Measurements from ENCODE around the gene IGSF5.
"Not testable (repeated sequence)": the region's sequence is repeated elsewhere in the genome, so short reads cannot be mapped to it uniquely, and the experiment has no call there.

IGSF5 gene

GRCh38 chr21:39744883-39745282 is at the start of gene IGSF5:
Gene IGSF5 (plus strand): TSS chr21:39745183. CDS start chr21:39745510, 327 bp downstream.
- DNase-seq (ENCODE audit: low read depth in 2 of 2): not testable (repeated sequence)

DNA sequence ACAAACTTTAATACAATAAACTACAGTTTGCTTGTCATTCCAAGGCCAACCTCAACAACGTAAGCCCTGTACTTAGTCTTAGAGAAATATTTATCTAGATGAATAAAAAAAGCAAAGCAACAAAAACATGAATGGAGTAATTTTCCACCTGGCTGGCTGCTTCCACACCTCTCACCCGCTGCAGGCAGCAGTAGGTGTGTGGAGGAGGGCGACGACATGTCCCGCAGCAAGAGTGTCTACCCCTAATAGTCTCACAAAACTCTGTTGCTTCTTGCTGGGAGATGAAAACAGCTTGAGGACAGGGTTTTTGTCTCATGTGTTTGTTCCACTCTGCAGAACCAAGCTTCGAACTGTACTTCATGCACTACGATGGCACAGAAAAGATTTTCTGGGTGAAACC is 48.8 kb upstream of the IGSF5 start:
- DNase-seq (ENCODE audit: low read depth in 2 of 2): no peak

GRCh38 chr21:39696618-39697017 is 48.4 kb upstream of the IGSF5 start:
- no peak for DNase-seq (ENCODE audit: low read depth in 2 of 2)

DNA sequence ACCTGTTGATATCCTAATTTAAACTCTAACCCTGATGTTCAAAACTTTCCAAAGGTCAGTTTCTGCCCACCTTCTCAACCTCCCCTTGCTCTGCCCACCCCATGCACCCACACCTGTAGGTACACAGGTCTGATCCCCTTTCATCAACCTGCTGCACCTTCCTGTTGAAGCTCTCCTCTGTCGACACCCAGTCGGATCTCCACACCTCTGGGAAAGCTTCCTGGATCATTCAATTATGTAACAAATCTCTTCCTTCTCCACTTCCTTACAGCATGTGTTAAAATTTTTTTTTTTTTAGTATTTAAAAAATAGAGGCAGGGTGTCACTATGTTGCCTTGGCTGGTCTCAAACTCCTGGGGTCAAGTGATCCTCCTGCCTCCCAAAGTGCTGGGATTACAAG is 44.7 kb upstream of the IGSF5 start:
- DNase-seq (ENCODE audit: low read depth in 2 of 2): no peak

DNA sequence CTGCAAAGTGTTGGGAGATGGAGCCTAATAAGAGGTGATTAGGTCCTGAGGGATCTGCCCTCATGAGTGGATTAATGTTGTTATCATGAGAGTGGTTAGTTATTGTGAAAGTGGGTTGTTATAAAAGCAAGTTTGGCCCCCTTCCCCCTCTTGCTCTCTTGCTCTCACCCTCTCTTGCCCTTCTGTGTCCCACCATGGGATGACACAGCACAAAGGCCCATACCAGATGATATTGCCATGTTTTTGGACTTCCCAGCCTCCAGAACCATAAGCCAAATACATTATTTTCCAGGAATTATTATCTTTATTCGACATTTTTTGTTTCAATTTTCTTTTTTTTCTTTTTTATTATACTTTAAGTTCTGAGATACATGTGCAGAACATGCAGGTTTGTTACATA is 41.4 kb upstream of the IGSF5 start:
- DNase-seq (ENCODE audit: low read depth in 2 of 2): no peak

DNA sequence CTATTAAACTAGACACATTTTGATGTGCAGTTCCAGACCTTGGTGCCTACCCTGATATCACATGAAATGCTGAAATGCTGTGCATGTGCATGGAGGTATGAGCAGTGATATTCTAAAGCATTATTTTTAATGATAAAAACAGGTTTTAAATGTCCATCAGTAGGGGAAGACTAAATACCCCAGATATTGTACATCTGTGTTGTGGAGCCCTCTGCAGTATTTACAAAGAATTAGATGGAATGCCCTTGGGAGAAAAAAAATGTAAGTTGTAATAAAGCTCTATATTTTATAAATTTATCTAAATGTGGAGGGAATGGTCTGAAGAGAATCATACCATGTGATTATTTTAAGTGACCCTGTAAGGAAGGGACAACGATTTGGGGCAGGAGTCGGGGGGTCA is 39.1 kb upstream of the IGSF5 start:
- no peak for DNase-seq (ENCODE audit: low read depth in 2 of 2)

- DNase-seq (ENCODE audit: low read depth in 2 of 2): no peak
Observed at GRCh38 chr21:39707316-39707715, 37.7 kb upstream of the IGSF5 start.

- no peak for DNase-seq (ENCODE audit: low read depth in 2 of 2)
Observed at GRCh38 chr21:39710866-39711265, 34.1 kb upstream of the IGSF5 start.

GRCh38 chr21:39712273-39712672 is 32.7 kb upstream of the IGSF5 start:
- DNase-seq (ENCODE audit: low read depth in 2 of 2): no peak

- no peak for DNase-seq (ENCODE audit: low read depth in 2 of 2)
Observed at GRCh38 chr21:39712976-39713375, 32.0 kb upstream of the IGSF5 start.

GRCh38 chr21:39713905-39714304 is 31.1 kb upstream of the IGSF5 start:
- no peak for DNase-seq (ENCODE audit: low read depth in 2 of 2)

DNA sequence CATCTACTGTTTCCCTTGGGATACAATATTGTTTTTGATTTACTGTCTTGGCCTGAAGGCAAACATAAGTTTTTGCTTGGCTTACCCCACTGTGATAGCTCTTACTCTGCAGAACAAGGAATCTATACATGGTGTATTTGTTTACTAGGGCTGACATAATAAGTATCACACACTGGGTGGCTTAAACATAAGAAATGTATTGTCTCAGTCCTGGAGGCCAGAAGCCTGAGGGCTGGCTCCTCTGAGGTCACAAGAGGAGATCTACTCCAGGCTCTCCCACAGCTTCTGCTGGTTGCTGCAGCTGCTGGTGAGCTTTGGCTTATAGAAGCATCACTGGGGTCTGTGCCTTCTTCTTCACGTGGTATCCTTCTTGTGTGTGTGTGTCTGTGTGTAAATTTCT is 30.7 kb upstream of the IGSF5 start:
- no peak for DNase-seq (ENCODE audit: low read depth in 2 of 2)

DNA sequence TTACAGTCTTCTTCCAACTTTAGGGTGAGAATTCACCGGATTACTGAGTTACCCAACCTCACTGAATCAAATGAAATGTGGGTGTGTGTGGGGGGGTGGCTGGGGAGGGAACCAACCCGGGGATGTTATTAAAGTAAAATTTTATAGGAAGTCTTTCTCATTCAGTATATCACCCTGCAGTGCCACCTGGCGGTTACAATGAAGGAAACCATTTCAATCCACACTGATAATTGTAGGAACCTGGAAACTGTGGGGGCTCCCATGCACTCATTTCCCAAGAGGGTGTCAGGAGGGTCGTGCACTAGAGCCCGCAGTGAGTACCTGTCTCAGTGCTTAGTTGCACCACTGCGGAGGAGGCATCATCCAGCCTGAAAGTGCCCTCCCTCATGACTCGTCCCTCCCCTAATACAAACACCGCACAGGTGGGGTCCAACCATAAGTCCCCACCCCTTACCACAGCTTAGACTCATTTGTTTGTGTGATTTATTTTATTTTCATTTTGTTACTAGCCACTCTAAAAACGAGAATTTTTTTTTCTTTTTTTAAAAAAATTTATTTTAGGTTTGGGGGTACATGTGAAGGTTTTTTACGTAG is 29.1 kb upstream of the IGSF5 start:
- DNase-seq (ENCODE audit: low read depth in 2 of 2): peak in 1 of 2 donors; percentile 1

DNA sequence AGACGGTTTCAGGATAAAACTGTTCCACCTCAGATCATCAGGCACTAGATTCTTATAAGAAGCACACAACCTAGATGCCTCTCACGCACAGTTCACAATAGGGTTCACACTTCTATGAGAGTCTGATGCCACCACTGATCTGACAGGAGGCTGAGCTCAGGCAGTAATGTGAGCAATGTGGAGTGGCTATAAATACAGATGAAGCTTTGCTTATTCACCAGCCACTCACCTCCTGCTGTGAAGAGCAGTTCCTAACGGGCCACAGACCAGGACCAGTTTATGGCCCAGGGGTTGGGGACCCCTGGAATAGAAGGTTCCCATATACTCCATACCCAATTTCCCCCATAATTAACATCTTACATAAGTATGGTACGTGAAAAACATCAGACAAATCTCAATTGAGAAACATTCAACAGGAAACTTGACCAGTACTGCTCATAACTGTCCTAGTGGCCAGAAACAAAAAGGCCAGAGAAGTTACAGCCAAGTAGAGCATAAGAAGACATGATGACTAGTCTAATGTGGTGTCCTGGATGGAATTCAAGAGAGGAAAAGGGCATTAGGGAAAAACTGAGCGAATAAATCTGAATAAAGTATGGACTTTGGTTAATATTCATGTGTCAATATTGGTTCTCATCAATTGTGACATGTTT is 24.7 kb upstream of the IGSF5 start:
- DNase-seq (ENCODE audit: low read depth in 2 of 2): no peak

- no peak for DNase-seq (ENCODE audit: low read depth in 2 of 2)
Observed at GRCh38 chr21:39721885-39722284, 23.1 kb upstream of the IGSF5 start.

- DNase-seq (ENCODE audit: low read depth in 2 of 2): no peak
Observed at GRCh38 chr21:39724944-39725343, 20.0 kb upstream of the IGSF5 start.

DNA sequence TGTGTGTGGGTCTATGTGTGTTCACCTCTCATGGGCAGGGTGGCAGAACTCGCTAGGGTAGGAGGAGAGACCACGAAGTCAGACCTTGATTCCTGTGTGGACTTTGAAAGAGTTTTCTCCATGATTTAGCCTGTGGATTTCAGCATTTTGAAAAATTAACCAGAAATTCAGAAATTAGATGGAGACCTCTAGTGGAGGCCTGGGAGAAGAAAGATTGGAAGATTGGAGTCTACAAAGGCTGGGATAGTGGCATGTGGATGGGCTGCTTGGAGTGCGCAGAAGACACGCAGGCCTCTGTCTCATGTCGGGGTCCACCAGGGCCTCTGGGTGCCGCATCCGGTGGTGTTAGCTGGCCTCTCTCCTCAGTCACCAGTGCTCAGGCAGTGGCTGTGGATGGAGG is 18.9 kb upstream of the IGSF5 start:
- DNase-seq (ENCODE audit: low read depth in 2 of 2): no peak

DNA sequence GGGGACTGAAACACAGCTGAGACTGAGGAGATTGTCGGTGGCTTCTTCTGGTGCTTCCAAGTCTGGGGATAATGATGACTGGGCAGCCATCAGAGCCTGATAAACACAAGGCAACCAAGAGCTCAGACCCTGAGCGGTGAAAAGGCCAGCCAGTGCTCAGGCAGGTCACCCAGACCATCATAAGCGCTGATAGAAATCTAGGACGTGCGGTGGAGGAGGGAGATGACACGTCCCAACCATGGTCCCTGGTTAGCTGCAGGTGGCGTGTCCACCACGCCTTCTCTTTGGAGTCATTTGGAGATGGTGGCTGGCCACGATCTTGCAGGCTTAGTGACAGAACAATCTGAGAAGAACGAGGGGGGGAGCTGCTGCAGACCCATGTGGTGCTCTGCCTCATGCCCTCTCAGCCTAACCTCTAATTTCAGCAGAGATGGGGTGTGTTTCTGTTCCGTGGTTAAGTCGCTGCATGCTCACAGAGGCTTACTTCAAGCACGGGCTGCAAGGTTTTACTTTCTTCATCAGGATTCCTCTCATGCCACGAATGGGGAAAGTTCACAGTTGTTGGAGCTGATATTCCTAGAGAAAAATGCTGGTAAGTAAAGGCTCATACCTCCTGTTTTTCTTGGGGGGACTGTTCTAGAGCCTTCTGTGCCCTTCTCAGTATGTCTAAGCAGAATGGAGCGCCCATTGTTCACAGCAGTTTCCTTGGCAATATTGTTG is 17.4 kb upstream of the IGSF5 start:
- no peak for DNase-seq (ENCODE audit: low read depth in 2 of 2)

DNA sequence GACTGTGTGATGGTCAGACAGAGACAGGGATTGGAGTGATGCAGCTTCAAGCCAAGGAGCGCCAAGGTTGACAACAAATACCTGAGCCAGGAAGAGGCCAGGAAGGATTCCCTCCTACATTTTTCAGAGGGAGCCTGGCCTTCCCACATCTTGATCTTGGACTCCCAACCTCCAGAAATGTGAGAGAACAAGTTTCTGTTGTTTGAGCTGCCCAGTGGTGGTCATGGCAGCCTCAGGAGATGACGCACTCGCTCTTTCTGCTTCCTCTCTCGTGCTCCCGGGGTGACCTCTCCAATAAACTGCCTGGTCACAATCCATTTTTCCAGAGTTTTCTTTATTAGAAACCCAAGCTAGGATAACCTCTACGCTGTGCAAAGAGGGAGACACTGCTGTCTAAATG is 16.6 kb upstream of the IGSF5 start:
- DNase-seq (ENCODE audit: low read depth in 2 of 2): no peak

DNA sequence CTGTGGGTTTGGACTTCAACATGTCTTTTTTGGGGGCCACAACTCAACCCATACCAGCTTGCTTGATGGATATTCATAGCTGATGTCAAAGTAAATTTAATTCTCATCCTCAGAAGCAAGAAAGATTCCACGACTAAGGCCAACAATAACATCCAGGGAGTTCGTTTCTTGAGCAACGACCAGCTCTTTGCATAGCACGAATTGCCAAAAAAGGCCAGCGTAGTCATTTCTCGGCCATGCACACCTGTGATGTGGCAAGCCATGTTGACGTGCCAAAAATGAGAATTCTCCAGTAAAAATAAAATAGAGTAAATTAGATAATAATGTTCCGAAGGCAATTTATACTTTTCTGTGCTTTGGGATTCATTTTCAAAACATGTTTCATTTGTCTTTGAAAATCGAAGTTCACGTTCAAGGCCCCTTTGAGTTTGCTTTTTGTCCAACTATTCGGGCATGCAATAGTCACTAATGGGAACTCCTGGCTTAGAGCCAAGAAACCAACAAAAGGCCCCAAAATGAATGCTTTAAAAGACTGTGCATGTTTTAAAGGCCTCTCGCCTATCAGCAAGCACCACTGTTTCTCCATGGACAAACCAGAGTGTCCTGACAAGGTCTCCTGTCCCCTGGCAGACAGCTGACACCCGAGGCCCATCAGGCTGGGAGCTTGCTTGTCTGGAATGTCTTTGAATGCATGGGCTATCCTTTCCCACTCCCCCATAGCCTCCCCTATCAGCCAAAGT is 14.4 kb upstream of the IGSF5 start:
- DNase-seq (ENCODE audit: low read depth in 2 of 2): no peak

DNA sequence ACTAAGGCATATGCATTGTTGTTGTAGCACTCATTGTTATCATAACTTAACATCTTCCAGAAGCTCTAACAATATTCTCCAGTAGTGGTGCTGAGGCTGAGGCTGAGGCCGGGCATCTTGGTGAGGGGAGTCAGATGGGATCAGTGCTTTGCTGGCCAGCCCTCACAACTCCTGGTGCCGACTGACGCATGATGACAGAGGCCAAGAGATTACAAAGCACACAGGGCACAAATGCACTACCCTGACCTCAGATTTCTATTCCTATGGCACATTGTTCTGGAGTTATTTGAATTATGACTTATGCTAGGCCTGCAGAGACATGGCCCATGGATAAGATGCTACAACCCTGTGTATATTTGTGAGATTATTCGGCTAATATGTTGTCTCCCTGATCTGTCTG is 8.3 kb upstream of the IGSF5 start:
- no peak for DNase-seq (ENCODE audit: low read depth in 2 of 2)

DNA sequence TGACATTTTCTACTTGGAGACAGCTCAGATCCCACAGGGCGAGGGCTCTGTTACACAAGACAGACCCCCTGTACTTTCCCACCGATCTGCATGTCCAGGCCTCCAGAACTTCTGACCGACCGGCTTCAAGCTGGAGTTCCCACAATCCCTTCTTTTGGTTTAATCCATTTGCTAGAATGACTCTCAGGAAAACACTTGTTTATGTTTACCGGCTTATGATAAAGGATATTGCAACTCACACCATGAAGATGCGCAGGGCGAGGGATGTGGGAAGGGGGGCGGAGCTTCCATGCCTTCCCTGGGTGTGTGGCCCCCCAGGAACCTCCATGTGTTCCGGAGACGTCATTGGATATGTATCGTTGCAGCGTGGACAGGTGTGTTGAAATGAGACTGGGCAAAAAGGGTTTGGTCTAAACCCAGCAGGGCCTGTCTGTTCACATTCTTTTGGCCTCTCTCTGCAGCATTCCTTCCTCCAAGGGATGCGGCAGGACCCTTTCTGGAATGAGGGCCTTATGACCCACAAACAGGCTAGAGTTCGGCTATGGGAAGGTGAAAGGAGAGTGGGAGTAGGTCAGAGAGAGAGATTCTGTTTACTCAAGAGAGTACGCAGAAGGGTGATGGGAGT is 7.5 kb upstream of the IGSF5 start:
- no peak for DNase-seq (ENCODE audit: low read depth in 2 of 2)
